Transverse colon (tissue), 3 donors: ENCODE data around the gene FRYL.

Experiments used
- EP300 ChIP-seq: sonication (generic); formaldehyde crosslinking; IDR thresholded peaks from one replicate; pipeline ENCODE4 v1.6.1; 2017; ENCODE audit warnings: antibody characterized with exemption, low read depth
- TF ChIP-seq, protein P1 (sequence below), 5 experiments: fragments of 200-600 bp in 3 of 5; fragments of 450-650 bp in 2 of 5; sonication (generic) in 3 of 5; IDR thresholded peaks; 1 replicate in 2 of 5; 2 replicates in 3 of 5; pipeline ENCODE4 v1.5.1; 2016 to 2017; ENCODE audit warnings: antibody characterized with exemption in 5 of 5, inconsistent platforms in 3 of 5, mild to moderate bottlenecking in 2 of 5, moderate library complexity in 1 of 5

- TF ChIP-seq, protein P1, sequence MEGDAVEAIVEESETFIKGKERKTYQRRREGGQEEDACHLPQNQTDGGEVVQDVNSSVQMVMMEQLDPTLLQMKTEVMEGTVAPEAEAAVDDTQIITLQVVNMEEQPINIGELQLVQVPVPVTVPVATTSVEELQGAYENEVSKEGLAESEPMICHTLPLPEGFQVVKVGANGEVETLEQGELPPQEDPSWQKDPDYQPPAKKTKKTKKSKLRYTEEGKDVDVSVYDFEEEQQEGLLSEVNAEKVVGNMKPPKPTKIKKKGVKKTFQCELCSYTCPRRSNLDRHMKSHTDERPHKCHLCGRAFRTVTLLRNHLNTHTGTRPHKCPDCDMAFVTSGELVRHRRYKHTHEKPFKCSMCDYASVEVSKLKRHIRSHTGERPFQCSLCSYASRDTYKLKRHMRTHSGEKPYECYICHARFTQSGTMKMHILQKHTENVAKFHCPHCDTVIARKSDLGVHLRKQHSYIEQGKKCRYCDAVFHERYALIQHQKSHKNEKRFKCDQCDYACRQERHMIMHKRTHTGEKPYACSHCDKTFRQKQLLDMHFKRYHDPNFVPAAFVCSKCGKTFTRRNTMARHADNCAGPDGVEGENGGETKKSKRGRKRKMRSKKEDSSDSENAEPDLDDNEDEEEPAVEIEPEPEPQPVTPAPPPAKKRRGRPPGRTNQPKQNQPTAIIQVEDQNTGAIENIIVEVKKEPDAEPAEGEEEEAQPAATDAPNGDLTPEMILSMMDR (IDR thresholded peaks at IDR 0.05), result no peak
- TF ChIP-seq EP300, result no peak
These were observed 175.6 kb downstream of the FRYL start for GRCh38 chr4:48604527-48604926.
